ENCODE measurements around the gene SENP6.

SENP6 gene

GRCh38 chr6:75748743-75749538, 147.3 kb downstream of the SENP6 start, which contains the start of gene MYO6 (continued):
- TF ChIP-seq BCL6B (tag by site-specific recombination; IDR thresholded peaks at IDR 0.05) (no peak), ELK4 (IDR thresholded peaks at IDR 0.05; ENCODE audit: borderline replicate concordance, low read depth, low read length) (no peak), MZF1 (tag by site-specific recombination; IDR thresholded peaks at IDR 0.05; ENCODE audit: borderline replicate concordance) (no peak), REST (tag by site-specific recombination; IDR thresholded peaks at IDR 0.05) (0 out of 2 replicates have a peak, but pooled peaks have one; percentile 32), ZBTB7A (tag by site-specific recombination; IDR thresholded peaks at IDR 0.05; ENCODE audit: low read depth) (no peak; the same call in none of the 2 replicates), YY1 (tag by site-specific recombination; IDR thresholded peaks at IDR 0.05) (no peak; the same call in 1 of the 2 replicates), ZNF623 (tag by site-specific recombination; IDR thresholded peaks at IDR 0.05) (no peak), ZNF600 (tag by site-specific recombination; IDR thresholded peaks at IDR 0.05) (no peak; the same call in 1 of the 2 replicates), ZNF704 (tag by site-specific recombination; IDR thresholded peaks at IDR 0.05) (0 out of 2 replicates have a peak, but pooled peaks have one; percentile 37), BCL11A (tag by site-specific recombination; IDR thresholded peaks at IDR 0.05; ENCODE audit: low read depth) (no peak), ZNF121 (tag by site-specific recombination; IDR thresholded peaks at IDR 0.05) (0 out of 2 replicates have a peak, but pooled peaks have one; percentile 38), ZNF426 (tag by site-specific recombination; IDR thresholded peaks at IDR 0.05) (no peak)

GRCh38 chr6:75751443-75751842, 149.8 kb downstream of the SENP6 start:
- H3K36me3 ChIP-seq (ENCODE audit: control insufficient read depth in 2 of 2, insufficient read depth in 1 of 2, low read length in 2 of 2), result no peaks in the 10 kb centered on the region
- TF ChIP-seq ZBTB21 (tag by site-specific recombination; IDR thresholded peaks at IDR 0.05) (no peak), SP7 (tag by site-specific recombination; IDR thresholded peaks at IDR 0.05) (0 out of 2 replicates have a peak, but pooled peaks have one; percentile 20), ZBTB8A (tag by site-specific recombination; IDR thresholded peaks at IDR 0.05) (0 out of 2 replicates have a peak, but pooled peaks have one; percentile 38), ZSCAN16 (tag by site-specific recombination; IDR thresholded peaks at IDR 0.05) (peak; percentile 68; the same call in 1 of the 2 replicates), ZNF366 (tag by site-specific recombination; conservative IDR thresholded peaks at IDR 0.05) (no peak), PRDM6 (tag by site-specific recombination; IDR thresholded peaks at IDR 0.05) (peak; percentile 86), IKZF3 (tag by site-specific recombination; IDR thresholded peaks at IDR 0.05) (peak; percentile 59), ZNF596 (tag by site-specific recombination; IDR thresholded peaks at IDR 0.05) (0 out of 2 replicates have a peak, but pooled peaks have one; percentile 15), OSR2 (tag by site-specific recombination; IDR thresholded peaks at IDR 0.05) (peak; percentile 36; the same call in 1 of the 2 replicates), ZNF529 (tag by site-specific recombination; IDR thresholded peaks at IDR 0.05; ENCODE audit: insufficient replicate concordance) (no peak)
- POLR2A ChIA-PET, result no interaction called here
- H3K9me3 ChIP-seq (ENCODE audit: control insufficient read depth, insufficient read depth, low read depth, low read length), result no peaks in the 10 kb centered on the region
- no peak overlapping the region for H3K27ac ChIP-seq (ENCODE audit: extremely low read depth, low read depth, low read length)
- no peak overlapping the region for H3K4me3 ChIP-seq (ENCODE audit: low read depth, low read length)
- CTCF ChIA-PET, result interaction anchor here (0.6 kb wide), 2 partner anchors 14 to 16 kb away, joined by 3 read pairs; no protein-coding TSS in a partner anchor
- peaks cover 19% of the 10 kb centered on the region for H3K4me1 ChIP-seq (ENCODE audit: control insufficient read depth, insufficient read depth, low read length)

Data from HEK293 (cell line).